8988T (cell line): ENCODE results near the gene RPS27.

Experiments used
- DNase-seq: peaks from one replicate; pipeline ENCODE4 v3.0.0; 2011

The RPS27 gene

DNA sequence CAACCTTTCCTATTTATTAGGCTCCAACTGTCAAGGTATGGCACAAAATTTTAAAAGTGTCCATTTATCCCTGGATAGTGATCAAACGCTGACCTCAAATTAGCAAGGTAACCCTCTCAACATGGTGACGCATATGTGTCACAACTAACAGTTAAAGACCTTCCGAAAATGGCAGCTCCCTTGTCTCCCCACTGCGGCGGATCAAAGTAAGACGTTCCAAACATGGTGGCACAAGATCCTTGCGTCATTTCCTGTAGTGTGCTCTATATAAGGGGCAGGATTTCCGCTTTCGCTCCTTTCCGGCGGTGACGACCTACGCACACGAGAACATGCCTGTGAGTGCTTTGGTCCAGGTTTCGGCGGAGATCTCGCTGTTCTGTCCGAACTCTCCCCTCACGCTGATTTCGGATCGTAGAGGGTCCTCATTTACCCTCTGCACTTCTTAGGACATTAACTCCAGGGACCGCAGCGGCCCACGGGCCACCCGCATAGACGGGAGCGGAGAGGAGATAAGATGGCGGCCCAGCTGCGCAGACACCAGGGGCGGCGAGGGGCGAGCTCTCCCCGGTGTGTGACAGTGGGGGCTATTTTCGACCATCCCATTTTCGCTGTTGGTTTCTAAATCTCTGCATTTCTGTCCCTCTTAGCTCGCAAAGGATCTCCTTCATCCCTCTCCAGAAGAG, at the start of gene RPS27:
Gene RPS27, plus strand, starts transcription at position 295 of the 683 bp plus-strand sequence. Its CDS starts 35 bp downstream, at position 330.
- peak; percentile 77 for DNase-seq

DNA sequence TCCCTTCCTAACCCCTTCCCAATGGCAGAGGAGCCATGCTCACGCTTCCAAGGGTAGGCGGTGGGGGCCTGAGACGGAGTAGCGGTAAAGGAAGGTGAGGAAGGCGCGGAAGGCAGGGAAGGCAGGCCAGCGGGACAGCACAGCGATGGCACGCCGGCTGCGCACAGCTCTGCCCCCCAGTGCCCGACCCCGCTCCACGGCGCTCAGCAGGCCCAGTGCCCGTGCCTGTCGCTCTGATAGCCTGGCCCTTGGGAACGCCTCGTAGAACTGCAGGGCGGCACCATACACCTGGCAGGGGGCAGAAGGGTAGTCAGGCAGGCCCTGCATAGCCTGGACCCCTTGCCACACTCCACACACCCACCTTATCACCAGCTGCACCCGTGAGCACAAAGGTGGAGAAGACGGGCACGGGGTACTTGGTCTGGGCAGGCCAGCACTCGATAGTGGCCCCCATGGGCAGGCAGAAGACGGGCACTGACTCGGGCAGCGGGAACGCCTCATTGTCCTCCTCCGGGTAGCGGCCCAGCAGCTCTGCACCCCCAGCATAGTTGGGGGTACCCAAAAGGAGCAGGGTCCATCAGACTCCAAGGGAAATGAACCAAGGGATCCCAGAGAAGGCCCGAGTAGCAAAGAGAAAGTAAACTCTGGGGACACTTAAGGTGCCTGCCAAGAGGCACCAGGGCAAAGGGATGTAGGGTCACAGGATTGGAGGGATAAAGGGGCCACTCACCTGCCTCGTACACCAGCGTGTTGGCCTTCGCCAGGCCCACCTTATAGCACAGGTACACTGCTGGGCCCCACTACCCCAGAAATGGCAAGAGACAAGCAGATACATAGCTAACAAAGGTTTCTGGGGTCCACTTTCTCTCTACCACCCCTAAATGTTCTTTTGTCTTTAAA, 48.5 kb upstream of the RPS27 start:
- DNase-seq, result no peak

DNA sequence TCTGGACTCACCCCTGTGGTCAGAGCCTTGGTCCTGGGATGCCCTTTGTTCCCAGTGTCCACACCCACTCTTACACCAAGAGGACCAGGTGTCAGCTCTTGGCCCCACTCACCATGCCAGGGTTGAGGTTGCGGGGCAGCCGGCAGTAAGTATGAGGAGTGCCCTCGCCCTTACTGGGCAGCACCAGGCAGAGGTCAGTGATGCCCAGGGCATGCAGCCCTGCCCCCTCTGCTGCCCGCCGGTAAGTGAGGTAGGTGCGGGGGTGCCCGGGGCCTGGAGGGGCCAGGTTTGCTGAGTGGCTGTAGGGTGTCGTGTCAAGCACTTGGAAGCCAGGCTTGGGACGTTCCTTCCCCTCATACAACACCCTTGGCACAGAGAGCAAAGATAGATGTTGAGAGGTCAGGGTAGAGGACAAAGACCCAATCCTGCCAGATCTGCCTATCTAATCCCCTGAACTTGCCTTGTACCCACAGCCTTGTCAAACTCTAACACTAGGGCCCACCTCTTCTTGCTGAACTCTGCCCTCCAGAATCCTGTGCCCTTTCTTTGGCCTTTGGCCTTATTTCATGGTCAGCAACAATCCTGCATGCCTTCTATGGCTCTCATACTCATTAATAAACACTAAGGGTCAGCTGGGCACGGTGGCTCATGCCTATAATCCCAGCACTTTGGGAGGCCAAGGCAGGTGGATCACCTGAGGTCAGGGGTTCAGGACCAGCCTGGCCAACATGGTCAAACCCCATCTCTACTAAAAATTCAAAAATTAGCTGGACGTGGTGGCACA, 47.6 kb upstream of the RPS27 start:
- DNase-seq, result no peak

DNA sequence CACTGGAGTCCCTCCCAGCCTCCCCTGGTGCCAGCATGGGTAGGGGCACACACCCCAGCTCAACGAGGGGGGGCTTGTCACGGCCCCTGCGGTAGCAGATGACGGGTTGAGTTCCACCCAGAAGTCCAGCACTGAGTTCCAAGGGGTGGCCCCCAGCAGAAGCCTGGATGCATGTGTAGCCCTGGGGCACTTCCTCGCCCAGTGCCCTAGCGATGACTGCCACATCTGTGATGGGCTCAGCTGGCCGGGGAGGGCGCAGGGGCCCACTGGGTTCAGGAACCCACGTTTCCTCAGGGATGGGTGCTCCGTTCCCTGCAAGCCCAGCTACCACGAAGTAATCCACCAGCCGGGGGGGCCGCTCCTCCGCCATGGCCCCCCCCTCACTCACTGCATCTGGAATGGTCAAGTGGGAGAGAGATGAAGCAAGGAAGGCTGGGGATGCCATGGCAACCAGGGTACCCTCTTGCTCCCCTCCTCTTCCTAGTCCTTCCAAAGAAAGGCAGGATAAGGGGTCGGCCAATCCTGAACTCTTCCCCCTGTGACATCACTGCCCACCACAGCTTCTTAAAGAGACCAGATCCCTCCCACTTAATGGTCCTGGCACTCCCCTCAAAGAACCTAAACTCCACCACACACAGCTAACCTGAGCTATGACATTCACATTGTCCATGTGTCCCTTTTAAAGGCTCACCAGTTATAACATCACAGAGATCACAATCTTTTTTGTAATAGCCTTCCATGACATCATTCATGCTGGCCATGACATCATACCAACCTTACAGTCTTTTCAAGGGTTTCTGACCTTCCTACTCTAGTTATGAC, 46.3 kb upstream of the RPS27 start:
- no peak for DNase-seq

DNA sequence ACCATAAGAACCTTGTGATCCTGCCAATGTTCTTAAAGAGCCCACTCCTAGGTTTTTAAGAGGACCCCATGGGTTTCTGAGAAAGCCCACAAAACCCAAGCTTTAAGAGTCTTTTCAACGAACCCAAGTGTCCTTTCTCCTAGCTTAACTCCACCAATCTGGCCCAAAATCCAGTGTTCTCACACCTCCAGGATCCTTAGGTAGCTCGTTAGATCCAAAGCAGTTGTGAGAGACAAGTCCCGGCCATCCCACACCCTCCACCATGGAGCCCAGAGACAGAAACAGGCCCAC, 45.8 kb upstream of the RPS27 start:
- no peak for DNase-seq

DNA sequence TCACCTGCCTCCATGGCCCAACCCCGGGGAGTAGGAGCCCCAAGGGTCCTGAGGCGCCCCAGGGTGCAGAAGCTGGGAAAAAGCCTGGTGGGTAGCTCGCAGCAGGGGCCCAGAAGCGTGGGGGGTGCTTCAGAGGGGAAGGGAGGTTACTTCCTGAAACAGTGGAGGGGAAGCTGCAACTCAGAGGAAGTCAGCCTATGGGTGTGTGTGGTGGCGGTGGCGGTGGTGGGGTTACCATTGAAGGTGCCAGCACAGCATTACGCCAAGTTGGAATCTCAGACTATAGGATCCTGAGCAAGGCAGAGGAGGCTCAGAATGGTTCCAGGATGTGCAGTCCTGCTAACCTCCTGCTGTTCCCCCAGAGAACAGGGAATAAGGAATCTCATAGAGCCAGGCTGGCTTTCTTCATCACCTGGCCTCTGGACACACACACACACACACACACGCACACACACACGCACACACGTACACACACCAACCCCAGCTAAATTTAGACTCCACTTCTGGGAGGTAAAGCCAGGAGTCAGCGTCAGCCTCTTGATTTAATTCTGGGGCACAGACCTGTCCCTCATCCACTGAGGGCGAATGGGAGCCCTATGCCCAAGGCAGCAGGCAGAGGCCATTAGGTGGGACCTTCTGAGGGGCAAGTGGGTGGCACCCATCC, 45.3 kb upstream of the RPS27 start:
- DNase-seq, result no peak

DNA sequence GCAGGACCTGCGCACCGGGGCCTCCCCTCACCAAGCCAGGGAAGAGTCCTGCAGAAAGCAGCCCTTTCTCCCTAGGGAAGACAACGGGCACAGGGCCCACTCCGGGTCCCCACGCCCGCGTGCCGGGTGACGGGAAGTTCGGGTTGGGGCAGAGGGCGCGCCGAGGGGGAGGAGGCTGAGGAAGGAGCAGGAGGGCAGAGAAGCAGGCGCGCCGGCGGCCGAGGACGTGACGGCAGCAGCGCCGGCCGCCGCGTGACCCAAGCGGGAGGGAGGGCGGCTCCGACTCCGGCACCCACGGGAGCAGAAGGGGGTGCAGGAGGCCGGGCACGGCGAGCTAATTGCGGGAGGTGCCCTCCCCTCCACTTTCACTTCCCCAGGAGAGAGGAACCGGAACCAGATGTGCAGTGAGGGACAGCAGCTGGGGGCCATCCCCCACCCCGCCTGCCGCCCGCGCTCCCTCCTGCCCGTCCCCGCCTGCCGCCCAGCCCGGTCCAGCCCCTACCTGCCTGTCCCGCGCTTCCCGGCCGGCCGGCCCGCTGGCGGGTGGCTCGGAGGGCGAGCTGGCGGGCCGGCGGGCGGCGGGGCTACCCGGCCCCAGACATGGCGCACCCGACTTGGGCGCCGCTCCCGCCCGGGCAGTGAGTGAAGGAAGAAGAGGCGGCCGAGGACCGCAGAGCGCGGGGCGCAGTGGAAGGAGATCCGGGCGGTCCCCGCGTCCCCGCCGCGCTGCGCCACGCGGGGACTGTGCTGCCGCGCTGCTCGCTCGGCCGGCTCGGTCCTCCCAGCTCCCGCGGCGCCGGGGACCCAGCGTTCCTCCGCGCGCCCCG, 44.6 kb upstream of the RPS27 start:
- DNase-seq, result peak; percentile 78

DNA sequence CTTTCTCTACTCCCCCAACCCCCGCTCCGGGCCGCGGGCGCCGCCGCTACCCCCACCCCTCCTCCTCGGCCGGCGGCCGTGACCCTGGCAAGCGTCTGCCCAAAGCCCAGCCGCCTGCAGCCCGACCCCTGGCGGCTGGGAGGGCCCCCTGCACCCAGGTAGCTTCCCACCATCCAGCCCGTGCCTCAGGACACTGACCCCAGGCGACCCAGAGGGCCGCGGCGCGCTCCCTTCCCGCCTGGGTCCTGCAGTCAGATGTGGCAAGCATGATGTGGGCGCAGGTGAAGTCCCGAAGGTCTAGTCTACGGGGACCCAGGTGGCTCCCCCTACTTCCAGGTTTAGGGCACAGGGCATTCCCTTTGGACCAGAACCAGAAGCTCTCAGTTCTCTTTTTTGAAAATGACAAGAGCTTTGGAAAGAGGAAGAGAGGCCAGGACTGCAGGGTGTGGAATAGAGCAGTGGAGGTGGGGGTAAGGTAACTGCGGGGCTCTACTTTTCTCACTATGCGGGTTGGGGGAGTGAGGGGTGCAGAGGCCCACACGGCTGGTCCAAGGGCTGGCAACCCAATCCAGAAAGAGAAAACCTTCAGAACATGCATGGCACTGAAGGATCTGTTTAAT, 43.8 kb upstream of the RPS27 start, which contains the start of gene DENND4B:
Gene DENND4B, minus strand, starts transcription at position 97 of the 620 bp plus-strand sequence. CDS start 2,344 bp downstream, outside the sequence.
- DNase-seq, result peak; percentile 99

DNA sequence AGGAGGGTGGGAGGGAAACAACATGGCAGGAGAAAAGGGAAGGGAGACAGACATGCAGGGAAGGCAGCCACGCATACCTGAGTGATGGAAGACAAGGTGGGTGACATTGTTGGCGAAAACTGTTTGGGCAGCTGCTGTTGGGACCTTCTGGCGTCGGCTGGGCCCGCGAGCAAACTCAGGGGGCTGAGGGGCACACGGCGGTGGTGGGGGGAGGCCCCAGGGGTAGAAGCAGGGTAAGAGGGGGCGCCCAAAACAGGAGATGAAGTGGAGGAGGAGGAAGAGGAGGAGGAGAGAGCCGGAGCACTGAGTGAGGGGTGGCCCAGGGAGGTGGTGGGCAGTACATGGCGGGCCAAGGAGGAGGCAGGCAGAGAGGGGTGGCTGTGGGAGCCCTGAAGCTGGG, 39.4 kb upstream of the RPS27 start:
- DNase-seq, result no peak

DNA sequence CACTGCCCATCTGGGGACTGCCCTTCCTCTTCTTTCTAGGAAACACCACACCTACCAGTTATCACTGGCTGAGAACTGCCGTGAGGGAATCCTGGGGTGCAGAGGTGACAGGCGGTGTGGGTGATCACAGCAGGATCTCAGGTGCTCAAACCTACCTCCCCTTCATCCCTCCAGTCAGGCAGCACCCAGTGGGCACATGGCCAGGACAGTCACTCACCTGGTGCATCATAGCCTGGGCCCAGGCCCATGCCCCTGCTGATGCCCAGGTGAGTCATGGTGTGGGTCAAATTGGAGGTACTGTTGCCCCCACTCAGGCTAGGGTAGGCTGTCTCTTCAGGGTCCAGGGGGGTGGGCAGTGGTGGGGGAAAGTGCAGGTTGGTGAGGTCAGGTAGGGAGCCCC, 38.8 kb upstream of the RPS27 start:
- DNase-seq, result no peak

DNA sequence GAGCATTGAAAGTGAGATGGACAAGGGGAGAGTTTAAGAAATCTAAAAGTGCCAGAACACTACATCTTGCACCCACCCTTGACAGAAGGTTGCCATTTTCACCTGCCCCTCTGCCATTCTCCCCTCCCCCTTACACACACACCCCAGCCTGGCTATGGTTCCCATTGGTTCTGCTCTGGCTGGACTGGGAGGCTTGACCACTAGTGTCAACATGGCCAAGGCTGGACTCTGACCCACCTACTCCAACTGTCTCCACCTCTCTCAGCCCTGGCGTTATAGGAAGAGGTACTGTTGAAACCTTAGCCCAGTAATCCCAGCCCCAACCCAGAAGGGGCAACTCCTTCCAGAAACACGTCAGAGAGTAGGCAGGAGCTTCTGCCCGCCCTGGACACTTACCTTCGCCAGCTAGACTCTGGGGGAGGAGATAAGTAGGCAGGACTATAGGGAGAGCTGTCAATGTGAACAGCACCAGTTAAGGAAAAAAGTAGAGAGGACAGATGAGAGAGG, 36.6 kb upstream of the RPS27 start:
- no peak for DNase-seq

DNA sequence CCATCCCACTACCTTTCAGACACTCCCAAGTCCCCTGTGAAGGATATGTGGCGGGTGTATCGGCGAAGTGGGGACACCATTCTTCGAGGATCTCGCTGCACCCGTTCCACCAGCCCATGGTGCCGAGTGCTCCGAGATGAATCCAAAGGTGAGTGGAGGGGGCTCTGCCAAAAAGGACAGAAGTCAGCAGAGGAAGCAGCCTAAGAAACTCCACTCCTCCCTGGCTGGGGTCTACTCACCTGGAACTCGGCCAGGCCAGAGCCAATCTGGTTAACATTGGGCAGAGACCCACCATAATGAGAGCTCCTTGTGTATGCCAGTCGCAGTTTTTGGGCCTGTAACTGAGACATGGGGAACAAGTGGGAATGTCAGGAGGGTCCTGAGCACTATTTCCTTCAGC, 35.7 kb upstream of the RPS27 start:
- no peak for DNase-seq

DNA sequence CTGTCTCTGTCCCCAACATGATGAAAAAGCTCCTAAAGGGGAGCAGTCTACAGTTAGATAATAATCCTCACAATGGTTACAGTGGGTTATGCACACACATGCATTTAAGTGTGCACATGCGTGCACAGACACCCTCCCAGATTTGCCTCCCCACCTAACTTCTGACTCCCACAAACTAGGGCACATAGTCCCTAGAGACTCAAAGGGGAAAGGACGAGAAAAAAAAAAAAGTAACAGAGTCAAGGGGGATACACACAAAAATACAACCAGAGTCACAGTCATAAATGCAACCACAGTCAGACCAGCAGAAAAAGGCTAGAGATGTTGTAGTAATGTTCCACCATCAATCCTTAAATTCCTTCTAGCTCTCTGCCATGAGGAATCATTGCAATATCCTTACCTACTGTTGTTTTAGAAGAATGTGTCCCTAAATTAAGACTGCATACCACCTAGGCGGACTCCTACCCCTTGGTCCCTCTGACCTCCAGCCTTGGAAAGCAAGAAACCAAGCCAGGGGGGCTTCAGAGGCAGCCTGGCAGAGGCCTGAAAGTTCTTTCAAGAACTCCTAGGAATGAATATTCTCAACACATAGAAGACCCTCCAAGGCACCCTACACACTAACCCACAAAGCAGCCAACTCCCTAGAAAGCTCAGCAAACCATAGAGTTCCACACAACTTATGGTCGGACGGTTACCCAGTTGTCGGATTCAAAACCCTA, 33.4 kb upstream of the RPS27 start:
- no peak for DNase-seq

DNA sequence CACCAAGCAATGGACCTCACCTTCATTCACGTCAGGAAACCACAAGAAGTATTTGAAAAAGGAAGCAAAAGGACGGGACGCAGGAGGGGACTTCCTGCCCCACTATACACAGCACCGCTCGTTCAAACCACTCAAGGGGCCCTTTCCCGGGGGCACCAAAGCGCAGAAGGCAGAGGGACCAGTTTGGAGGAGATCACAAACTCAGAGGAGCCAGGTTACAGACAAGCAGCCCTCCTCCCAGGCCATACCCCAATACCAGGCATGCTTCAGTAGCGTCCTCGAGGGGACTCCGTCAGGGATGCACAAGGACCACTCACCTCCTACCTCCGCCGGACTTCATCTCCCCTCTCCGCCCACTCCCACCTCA, 32.8 kb upstream of the RPS27 start:
- no peak for DNase-seq

DNA sequence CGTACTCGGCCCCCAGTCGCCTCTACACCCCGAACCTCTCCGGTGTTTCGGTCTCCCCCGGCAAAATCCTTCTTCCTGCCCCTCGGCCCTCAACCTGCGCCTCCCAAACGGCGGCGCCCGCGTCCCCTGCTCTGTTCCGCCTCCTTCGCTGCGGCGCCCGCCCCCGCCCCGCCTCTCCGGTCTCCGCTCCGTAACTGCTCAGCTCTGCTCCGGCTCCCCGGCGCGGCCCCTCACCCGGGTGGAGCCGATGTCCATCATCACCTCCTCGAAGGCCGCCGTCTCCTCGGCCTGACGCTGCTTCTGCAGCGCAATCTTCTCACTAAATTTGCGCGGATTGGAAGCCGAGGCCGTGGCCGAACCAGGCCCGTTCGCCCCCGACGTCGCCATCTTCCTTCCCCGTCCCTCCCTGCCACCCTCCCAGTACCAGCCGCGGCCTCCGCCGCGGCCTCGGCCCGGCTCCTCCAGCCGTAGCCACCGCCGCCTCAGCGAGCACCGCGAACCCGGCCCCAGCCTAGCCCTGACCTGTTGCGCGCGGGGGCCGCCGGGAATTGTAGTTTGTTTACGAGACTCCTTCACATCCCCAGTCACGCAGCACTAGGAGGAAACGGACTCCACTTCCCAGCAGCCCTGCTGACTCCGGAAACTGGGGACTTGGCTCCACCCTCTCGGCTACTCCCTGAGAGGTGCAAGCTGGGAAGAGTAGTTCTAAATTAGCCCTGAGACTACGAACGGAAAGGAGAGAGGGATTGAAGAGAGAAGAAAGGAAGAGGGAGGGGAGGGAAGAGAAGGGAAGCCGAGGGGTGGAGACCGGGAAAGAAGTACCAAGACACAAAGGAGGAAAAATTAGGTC, 32.2 kb upstream of the RPS27 start, which contains the start of gene CRTC2:
Gene CRTC2, minus strand, starts transcription at position 502 of the 850 bp plus-strand sequence. Its CDS starts 115 bp downstream, at position 387.
- peak; percentile 93 for DNase-seq

DNA sequence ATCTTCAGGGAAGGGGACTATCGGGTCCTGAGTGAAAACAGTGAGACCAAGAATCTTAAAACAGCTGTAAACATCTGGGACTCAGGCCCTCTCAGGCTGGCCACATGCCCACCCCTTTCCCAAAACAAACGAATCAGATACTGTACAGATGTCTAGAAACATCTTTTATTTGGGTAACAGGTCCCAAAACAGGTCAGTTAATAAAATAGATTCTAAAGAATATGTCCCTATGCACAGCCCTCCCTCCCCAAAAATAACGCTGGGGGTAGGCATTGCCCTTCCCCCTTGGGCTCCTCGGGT, 31.7 kb upstream of the RPS27 start:
- no peak for DNase-seq

DNA sequence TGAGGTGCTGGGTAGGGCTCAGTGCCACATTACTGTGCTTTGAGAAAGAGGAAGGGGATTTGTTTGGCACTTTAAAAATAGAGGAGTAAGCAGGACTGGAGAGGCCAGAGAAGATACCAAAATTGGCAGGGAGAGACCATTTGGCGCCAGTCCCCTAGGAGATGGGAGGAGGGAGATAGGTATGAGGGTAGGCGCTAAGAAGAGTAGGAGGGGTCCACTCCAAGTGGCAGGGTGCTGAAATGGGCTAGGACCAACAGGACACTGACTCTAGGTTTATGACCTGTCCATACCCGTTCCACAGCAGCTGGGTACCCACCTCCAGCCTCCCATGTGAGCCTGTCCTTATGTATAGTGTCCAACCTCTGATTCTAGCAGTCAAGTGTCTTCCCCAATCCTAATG, 31.1 kb upstream of the RPS27 start:
- DNase-seq, result no peak

DNA sequence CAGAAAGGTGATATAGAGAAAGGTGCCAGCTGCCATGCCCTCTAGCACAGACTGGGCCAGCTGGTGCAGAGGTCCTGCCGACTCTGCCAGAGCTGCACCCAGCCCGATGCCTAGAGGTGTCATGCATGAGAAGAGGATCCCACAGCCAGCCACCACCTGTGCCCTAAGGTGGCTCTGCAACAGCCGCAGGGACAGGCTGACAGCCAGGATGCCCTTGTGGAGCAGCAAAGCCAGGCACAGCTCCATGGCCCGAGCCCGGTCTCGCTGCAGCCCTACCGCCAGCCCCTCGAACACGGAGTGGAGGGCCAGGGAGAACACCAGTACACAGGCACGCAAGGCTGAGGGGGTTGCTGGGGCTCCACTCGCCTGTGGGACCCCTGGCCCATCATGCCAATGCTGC, 30.4 kb upstream of the RPS27 start:
- DNase-seq, result no peak

DNA sequence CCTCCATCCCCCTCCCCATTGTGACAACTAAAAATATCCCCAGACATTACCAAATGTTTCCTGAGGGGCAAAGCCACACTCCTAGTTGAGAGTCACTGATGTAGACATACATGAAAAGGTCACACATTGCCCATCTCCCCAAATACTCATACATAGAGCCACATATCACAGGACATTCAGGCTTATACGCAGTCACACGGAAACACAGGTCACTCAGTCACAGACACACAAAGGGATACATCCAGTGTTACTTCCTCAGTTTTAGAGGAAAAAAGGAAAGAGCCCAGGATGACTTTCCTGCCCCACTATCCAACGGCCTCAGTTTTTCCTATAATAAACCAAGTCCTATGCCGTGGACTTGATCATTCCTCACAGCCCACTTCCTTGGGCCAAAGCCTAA, 29.1 kb upstream of the RPS27 start:
- no peak for DNase-seq
